Activated T-cell treated with anti-CD3 and anti-CD28 coated beads, Interleukin-2, amount 50 U/mL, for 72 hours (primary cell): ENCODE measurements around the gene CFD. TPM values are rescaled to one million over a fixed set of nuclear protein-coding genes. Genes with fewer than 3 reads are reported as not detected.
"Not testable (repeated sequence)": the region's sequence is repeated elsewhere in the genome, so short reads cannot be mapped to it uniquely, and the experiment has no call there.

Experiments
- ATAC-seq, 2 donors: fragments of 150-1000 bp; cut with Tn5 transposase; replicated peaks in 1 of 2; 2 replicates each; pipeline ENCODE4 v1.10.0; 2021; ENCODE audit warnings: moderate library complexity in 2 of 2, mild to moderate bottlenecking in 1 of 2
- DNase-seq, 2 donors: peaks; one replicate each; pipeline ENCODE4 v3.0.0; 2021 to 2022; ENCODE audit warnings: mixed read lengths in 1 of 2
- H3K27ac Mint-ChIP-seq: one replicate; pipeline ENCODE4 v1.8.0; 2022; ENCODE audit warnings: mild to moderate bottlenecking, moderate library complexity, mixed read lengths
- H3K27me3 Mint-ChIP-seq: one replicate; pipeline ENCODE4 v1.8.0; 2022; ENCODE audit warnings: low read depth, mixed read lengths
- H3K36me3 Mint-ChIP-seq, 2 donors: one replicate each; pipeline ENCODE4 v1.8.0; 2022; ENCODE audit warnings: mixed read lengths in 2 of 2, mild to moderate bottlenecking in 1 of 2; ENCODE audit not compliant: insufficient read depth in 2 of 2
- H3K4me1 Mint-ChIP-seq: one replicate; pipeline ENCODE4 v1.8.0; 2022; ENCODE audit warnings: low read depth, mixed read lengths
- H3K4me3 Mint-ChIP-seq, 2 donors: one replicate each; pipeline ENCODE4 v1.8.0; 2022; ENCODE audit warnings: mild to moderate bottlenecking in 2 of 2, mixed read lengths in 2 of 2, moderate library complexity in 2 of 2
- H3K9me3 Mint-ChIP-seq, 2 donors: one replicate each; pipeline ENCODE4 v1.8.0; 2022; ENCODE audit warnings: mixed read lengths in 2 of 2
- total RNA-seq, 2 donors: library from RNA; stranded (reverse); gene quantifications; one replicate each; pipeline ENCODE4 v1.2.3, GENCODE V29; 2022

The CFD gene
- total RNA-seq, 2 donors from 2014 or later: 2.1 to 3.1 TPM

DNA sequence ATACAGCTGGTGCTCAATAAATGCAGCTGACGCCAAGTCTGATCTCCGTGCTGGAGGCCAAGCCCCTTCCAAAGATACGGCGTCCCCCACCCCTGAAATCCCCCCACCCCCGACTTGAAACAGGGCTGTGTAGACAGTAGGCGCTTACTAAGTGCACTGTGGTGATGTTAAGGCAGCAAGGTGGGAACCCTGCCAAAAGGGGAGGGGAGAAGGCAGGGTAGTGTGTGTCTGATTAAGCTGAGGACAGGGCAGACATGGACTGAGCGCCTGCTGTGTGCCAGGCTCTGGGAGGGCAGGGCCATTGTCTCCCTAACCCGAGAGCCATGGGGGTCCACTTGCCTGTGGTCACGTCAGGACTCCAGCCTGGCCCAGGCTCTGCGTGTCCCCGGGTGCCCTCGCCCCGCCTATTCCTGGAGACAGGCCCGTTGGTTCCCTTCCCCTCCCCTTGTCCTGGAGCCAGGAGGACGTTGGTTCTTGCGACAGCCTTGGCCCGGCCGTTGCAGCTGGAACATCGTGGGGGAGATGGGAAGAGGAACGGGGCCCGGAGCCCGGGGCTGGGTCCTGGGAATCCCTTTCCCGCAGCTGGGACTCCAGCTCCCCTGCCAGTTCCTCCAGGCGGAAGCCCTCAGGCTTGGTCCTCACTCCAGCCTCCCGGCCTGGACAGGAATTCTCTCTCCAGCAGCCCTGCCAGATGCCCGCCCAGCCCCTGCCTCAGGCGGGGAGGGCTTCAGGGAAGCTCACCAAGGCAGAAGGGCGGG is 9.1 kb upstream of the CFD start:
- Mint-ChIP-seq H3K4me1 (no peaks in the 10 kb centered on the region), H3K9me3 (no peaks in the 10 kb centered on the region), H3K27ac (no peak overlapping the region), H3K36me3 (no peaks in the 10 kb centered on the region), H3K27me3 (peaks cover 19% of the 10 kb centered on the region), H3K4me3 (no peak overlapping the region)
- no peak for DNase-seq
- no peak for ATAC-seq

DNA sequence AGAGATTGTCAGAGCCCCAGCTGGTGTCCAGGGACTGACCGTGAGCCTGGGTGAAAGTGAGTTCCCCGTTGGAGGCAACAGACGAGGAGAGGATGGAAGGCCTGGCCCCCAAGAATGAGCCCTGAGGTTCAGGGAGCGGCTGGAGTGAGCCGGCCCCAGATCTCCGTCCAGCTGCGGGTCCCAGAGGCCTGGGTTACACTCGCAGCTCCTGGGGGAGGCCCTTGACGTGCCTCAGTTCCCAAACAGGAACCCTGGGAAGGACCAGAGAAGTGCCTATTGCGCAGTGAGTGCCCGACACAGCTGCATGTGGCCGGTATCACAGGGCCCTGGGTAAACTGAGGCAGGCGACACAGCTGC is 8.5 kb upstream of the CFD start:
- Mint-ChIP-seq H3K9me3 (no peaks in the 10 kb centered on the region), H3K4me1 (no peaks in the 10 kb centered on the region), H3K4me3 (no peak overlapping the region), H3K36me3 (no peaks in the 10 kb centered on the region), H3K27me3 (peaks cover 14% of the 10 kb centered on the region), H3K27ac (no peak overlapping the region)
- ATAC-seq (no peak), DNase-seq (no peak)

DNA sequence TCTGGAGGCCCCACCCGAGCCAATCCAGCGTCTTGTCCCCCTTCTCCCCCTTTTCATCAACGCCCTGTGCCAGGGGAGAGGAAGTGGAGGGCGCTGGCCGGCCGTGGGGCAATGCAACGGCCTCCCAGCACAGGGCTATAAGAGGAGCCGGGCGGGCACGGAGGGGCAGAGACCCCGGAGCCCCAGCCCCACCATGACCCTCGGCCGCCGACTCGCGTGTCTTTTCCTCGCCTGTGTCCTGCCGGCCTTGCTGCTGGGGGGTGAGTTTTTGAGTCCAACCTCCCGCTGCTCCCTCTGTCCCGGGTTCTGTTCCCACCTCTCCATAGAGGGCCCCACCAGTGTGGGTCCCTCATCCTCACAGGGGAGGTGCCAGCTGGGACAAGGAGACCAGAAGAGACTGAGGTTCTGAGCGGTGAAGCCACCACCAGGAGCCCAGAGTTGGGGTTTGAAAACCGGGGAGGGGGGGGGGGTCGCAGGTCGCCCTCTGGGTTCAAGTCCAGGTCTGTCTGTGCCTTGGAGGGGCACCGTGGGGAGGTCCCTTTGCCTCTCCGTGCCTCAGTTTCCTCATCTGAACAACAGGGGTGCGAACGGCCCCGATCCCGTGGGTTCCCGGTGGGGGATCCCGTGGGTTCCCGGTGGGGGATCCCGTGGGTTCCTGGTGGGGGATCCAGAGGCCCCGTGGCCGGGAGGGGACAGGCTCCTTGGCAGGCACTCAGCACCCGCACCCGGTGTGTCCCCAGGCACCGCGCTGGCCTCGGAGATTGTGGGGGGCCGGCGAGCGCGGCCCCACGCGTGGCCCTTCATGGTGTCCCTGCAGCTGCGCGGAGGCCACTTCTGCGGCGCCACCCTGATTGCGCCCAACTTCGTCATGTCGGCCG is 7.1 kb upstream of the CFD start, which contains the start of gene ELANE:
Gene ELANE, plus strand, starts transcription at position 168 of the 878 bp plus-strand sequence. Its CDS starts 26 bp downstream, at position 194.
- DNase-seq: no peak
- H3K9me3 Mint-ChIP-seq: no peaks in the 10 kb centered on the region
- H3K27ac Mint-ChIP-seq: no peak within 1 kb of the TSS
- H3K27me3 Mint-ChIP-seq: peaks cover 5% of the 10 kb centered on the region
- H3K36me3 Mint-ChIP-seq: no peaks in the 10 kb centered on the region
- no peaks in the 10 kb centered on the region for H3K4me1 Mint-ChIP-seq
- ATAC-seq: no peak
- H3K4me3 Mint-ChIP-seq: no peak within 1 kb of the TSS

DNA sequence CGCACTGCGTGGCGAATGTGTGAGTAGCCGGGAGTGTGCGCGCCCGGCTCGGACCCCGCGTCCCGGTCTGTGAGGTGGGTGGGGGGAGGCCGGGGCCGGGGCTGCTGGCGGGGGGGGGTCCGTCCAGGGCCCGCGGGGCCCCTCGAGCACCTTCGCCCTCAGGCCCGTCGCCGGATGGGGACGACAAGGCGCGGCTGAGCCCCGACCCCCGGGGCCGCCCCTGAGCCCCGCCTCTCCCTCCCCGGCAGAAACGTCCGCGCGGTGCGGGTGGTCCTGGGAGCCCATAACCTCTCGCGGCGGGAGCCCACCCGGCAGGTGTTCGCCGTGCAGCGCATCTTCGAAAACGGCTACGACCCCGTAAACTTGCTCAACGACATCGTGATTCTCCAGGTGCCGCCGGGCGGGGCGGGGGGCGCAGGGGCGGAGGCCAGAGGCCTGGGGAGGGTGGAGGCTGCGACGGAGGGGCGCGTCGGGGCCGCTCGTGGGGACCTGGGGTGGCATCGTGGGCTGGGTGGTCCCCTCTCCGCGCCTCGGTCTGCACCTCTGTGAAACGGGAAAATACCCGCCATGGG is 6.4 kb upstream of the CFD start:
- no peak for DNase-seq
- no peaks in the 10 kb centered on the region for H3K36me3 Mint-ChIP-seq
- H3K4me3 Mint-ChIP-seq: no peak overlapping the region
- no peak overlapping the region for H3K27ac Mint-ChIP-seq
- peaks cover under 1% of the 10 kb centered on the region for H3K27me3 Mint-ChIP-seq
- no peaks in the 10 kb centered on the region for H3K4me1 Mint-ChIP-seq
- ATAC-seq: no peak
- no peaks in the 10 kb centered on the region for H3K9me3 Mint-ChIP-seq

DNA sequence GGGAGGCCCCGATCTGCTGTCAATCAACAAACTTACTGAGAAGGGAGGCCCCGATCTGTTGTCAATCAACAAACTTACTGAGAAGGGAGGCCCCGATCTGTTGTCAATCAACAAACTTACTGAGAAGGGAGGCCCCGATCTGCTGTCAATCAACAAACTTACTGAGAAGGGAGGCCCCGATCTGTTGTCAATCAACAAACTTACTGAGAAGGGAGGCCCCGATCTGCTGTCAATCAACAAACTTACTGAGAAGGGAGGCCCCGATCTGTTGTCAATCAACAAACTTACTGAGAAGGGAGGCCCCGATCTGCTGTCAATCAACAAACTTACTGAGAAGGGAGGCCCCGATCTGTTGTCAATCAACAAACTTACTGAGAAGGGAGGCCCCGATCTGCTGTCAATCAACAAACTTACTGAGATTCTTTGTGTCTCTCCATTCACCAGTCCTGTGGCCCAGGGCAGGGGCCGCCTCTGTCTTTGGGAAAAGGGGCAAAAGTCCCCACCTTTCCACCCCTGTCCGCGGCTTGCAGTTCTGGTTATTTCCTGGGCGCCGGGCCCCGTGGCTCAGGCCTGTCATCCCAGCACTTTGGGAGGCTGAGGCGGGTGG is 5.7 kb upstream of the CFD start:
- not testable (repeated sequence) for H3K4me3 Mint-ChIP-seq, ATAC-seq, H3K27ac Mint-ChIP-seq, H3K4me1 Mint-ChIP-seq, H3K36me3 Mint-ChIP-seq, H3K9me3 Mint-ChIP-seq, H3K27me3 Mint-ChIP-seq, DNase-seq

DNA sequence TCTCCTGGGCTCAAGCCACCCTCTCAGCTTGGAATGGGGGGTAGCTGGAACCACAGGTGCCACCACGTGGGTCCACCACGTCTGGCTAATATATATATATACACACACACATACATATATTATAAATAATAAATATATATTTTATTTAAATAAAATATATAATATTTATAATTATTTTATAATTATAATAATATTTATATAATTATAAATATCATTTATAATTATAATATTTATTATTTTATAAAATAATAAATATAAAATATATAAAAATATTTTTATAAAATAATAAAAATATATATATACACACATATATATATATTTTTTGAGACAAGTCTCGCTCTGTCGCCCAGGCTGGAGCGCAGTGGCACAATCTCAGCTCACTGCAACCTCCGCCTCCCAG is 4.9 kb upstream of the CFD start:
- Mint-ChIP-seq H3K4me1 (no peaks in the 10 kb centered on the region), H3K9me3 (no peaks in the 10 kb centered on the region), H3K36me3 (no peaks in the 10 kb centered on the region), H3K27ac (no peak overlapping the region), H3K4me3 (no peak overlapping the region), H3K27me3 (peaks cover 5% of the 10 kb centered on the region)
- ATAC-seq: no peak
- no peak for DNase-seq

DNA sequence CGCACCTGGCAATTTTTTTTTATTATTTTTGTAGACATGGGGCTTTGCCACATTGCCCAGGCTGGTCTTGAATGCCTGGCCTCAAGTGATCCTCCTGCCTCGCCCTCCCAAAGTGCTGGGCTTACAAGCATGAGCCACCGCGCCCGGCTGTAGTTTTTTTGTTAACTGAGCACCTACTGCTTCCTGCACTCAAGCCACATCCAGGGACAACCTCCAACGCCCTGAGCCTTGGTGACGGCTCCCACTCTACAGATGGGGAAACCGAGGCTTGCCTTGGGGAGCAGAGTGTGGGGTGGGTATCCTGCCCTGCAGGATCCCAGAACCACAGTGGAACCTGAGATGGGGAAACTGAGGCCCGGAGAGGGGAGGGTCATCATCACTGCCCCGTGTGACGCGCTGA is 4.3 kb upstream of the CFD start:
- Mint-ChIP-seq H3K4me3 (no peak overlapping the region), H3K9me3 (no peaks in the 10 kb centered on the region)

DNA sequence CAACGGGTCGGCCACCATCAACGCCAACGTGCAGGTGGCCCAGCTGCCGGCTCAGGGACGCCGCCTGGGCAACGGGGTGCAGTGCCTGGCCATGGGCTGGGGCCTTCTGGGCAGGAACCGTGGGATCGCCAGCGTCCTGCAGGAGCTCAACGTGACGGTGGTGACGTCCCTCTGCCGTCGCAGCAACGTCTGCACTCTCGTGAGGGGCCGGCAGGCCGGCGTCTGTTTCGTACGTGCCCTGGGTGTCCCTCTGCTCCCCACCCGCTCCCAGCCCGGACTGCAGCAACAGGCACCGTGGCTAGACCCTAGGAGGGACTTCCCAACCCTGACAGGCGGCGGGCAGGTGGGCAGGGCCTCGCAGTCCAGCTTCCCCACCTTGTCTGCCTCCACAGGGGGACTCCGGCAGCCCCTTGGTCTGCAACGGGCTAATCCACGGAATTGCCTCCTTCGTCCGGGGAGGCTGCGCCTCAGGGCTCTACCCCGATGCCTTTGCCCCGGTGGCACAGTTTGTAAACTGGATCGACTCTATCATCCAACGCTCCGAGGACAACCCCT is 3.8 kb upstream of the CFD start:
- no peaks in the 10 kb centered on the region for H3K36me3 Mint-ChIP-seq
- DNase-seq (no peak), ATAC-seq (no peak)
- H3K27me3 Mint-ChIP-seq: peaks cover 5% of the 10 kb centered on the region
- H3K27ac Mint-ChIP-seq: no peak overlapping the region
- H3K4me1 Mint-ChIP-seq: no peaks in the 10 kb centered on the region
- H3K4me3 Mint-ChIP-seq: no peak overlapping the region
- H3K9me3 Mint-ChIP-seq: no peaks in the 10 kb centered on the region

More for the DNA sequence above, 4.3 kb upstream of the CFD start:
- DNase-seq (no peak), ATAC-seq (no peak)
- Mint-ChIP-seq H3K27ac (no peak overlapping the region), H3K27me3 (peaks cover 5% of the 10 kb centered on the region), H3K36me3 (no peaks in the 10 kb centered on the region), H3K4me1 (no peaks in the 10 kb centered on the region)

DNA sequence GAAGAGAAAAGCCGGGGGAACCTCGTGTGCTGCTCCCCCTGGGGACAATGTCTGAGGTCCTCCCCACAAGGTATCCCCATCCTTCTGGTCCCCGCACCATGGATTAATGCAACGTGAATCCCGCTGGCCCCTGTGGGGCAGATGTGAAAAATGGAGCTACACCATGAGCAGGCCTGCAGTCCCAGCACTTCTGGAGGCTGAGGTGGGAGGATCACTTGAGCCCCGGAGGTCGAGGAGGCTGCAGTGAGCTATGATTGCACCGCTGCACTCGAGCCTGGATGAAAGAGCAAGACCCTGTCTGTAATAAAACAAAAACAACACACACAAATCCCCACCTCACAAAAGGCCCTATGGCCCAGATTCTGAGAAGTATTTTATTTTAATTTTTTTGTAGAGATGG is 1.2 kb upstream of the CFD start:
- Mint-ChIP-seq H3K27me3 (peaks cover 5% of the 10 kb centered on the region), H3K4me3 (no peak overlapping the region), H3K4me1 (peaks cover 9% of the 10 kb centered on the region), H3K9me3 (no peaks in the 10 kb centered on the region), H3K36me3 (no peaks in the 10 kb centered on the region), H3K27ac (no peak overlapping the region)
- ATAC-seq (no peak), DNase-seq (no peak)

DNA sequence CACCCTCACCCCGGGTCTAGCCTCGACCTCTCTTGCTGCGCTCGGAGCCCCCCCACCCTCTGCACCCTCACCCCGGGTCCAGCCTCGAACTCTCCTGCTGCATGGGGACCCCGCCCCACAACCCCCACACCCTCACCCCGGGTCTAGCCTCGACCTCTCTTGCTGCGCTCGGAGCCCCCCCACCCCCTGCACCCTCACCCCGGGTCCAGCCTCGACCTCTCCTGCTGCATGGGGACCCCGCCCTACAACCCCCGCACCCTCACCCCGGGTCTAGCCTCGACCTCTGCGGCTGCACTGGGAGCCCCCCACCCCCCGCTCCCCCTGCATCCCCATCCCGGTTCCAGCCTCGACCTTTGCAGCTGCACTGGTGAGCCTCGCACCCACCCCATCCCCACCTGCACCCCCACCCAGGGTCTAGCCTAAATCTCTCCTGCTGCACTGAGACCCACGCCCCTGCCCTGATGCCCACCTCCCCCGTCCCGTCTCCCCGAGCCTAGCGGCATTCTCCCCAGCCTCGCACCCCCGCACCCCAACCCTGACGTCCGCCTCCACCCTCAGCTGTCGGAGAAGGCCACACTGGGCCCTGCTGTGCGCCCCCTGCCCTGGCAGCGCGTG is 1.8 kb downstream of the CFD start:
- DNase-seq (no peak), ATAC-seq (no peak)
- H3K27ac Mint-ChIP-seq: no peak overlapping the region
- H3K36me3 Mint-ChIP-seq: no peaks in the 10 kb centered on the region
- peaks cover 15% of the 10 kb centered on the region for H3K4me1 Mint-ChIP-seq
- peaks cover 5% of the 10 kb centered on the region for H3K27me3 Mint-ChIP-seq
- peak overlapping the region; percentile 51 to 61 for H3K4me3 Mint-ChIP-seq
- H3K9me3 Mint-ChIP-seq: no peaks in the 10 kb centered on the region

DNA sequence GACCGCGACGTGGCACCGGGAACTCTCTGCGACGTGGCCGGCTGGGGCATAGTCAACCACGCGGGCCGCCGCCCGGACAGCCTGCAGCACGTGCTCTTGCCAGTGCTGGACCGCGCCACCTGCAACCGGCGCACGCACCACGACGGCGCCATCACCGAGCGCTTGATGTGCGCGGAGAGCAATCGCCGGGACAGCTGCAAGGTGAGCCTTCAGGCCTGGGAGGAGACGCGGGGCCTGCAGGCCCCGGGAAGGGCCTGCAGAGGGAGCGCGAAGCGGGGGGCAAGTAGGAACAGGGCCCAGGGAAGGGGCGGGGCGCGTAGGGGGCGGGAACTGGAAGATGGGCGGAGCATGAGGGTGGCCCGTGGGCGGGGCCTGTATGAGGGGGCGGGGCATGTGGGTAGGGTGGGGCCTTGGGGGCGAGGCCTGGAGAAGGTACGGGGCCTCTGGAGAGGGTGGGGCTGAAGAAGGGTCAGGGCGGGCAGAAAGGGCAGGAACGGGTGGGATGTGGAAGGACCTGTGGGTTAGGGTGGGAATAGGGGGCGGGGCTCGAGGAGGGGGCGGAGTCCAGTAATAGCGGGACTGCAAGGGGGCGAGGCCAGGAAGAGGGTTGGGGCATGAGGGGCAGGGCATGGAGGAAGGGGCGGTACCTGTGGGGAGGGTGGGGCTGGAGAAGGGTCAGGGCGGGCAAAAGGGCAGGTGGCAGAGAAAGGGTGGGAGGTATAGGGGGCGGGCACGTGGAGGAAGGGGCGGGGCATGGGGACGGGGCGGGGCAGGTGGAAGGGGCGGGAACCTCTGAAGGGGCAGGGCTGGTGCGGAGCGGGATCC is 2.5 kb downstream of the CFD start:
- H3K4me1 Mint-ChIP-seq: peaks cover 15% of the 10 kb centered on the region
- DNase-seq: peak; percentile 80 to 81
- peak; percentile 72 for ATAC-seq
- no peak overlapping the region for H3K27ac Mint-ChIP-seq
- peak overlapping the region; percentile 51 to 76 for H3K4me3 Mint-ChIP-seq
- no peaks in the 10 kb centered on the region for H3K9me3 Mint-ChIP-seq
- H3K27me3 Mint-ChIP-seq: peaks cover 5% of the 10 kb centered on the region
- H3K36me3 Mint-ChIP-seq: no peaks in the 10 kb centered on the region
